HG03135 (cell line): ENCODE data around the gene ROPN1.
"Not testable (repeated sequence)": the region's sequence is repeated elsewhere in the genome, so short reads cannot be mapped to it uniquely, and the experiment has no call there.

ENCODE experiments used
- ATAC-seq: cut with Tn5 transposase; IDR thresholded peaks from one replicate; pipeline ENCODE4 v1.9.1; 2021; ENCODE audit warnings: mild to moderate bottlenecking, moderate library complexity; ENCODE audit not compliant: unreplicated experiment

ROPN1 gene

DNA sequence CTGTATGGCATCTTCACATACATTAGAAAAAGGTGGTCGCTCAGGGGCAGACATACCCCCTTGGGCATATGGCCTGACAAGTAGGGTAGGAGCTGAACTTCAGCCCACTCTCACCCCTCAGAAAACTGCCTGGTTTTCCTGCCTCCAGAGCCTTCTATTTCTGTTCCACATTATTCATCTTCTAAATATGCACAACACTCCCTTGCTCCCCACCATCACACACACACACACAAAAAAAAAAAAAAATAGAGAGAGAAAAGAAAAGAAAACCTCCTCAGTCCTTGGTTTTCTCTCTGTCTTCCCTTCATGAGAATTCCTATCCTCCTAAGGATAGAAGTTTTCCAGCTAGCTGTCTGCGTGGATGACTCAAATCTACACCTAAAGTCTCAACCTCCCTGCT lies 5.6 kb upstream of the ROPN1 start:
- ATAC-seq: no peak

DNA sequence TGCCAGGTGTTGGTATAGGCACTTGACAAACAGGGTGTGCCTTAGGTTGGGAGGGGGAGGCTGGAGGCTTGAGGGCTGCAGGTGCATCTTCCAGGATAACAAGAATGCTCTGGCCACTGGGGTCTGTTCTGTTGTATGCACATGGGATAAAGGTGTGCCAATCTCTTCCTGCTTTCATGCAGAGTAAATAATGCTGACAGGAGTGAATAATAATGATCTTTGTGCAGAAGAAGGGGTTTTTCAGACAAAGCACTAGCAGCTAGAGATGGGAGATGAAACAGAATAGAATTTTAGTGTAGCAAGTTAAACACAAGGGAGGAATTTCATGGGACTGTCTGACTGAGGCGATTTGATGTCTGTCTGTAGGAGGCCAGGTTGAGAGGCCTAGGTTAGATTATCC lies 1.9 kb upstream of the ROPN1 start:
- ATAC-seq: no peak

DNA sequence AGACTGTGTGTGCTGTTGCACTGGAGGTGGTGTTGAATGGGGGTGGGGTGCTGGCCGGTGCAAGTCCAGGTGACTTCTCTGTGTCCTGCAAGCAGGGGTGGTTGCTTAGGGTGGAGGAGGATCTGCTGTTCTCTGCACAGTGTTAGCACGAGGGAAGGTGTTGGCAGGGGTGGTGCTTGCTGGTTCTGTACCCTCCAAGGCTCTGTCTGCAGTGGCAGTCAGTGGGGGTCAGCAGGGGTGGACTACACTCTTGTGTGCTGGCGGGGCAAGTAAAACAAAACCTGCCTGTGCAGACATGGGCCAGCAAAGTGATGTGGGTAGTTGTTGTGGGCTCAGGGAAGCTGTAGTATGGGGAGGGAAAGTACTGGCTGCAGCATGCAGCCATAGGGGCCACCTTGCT lies 5.5 kb downstream of the ROPN1 start:
- ATAC-seq: no peak

DNA sequence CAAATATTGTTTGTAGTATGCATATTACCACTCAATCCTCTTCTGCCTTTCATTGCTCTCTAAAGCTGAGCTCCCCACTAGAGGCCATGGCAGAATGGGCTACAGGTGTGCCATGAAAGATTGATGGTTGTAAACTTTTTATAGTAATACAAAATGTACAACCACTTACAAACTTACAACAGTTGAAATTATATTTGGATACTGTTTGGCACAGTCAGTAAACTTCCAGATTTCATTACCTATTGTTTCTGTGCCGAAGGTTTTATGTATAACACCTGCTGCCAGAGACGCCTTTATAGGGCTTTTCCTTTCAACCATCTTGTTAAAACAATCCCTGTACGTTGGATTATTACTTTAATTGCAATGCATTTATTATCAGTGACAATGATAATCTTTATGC lies 7.0 kb downstream of the ROPN1 start:
- no peak for ATAC-seq

DNA sequence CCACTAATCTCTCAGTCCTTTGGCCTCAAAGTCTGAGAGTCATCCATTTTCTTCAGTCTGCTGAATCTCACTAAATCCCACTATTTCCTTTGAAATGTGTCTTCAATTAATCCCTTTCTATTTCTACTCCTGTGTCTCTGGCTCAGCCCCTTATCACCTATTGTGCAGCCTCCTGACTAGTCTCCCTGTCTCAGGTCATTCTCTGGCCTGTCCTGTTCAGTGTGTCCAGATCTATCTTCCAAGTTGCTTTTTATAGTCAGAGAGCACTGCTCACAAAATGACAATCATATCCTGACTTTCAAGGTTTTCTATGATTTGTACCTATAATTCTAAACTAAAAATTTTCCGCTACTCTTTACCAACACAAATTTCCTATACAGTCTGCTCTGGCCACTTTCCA lies 7.6 kb downstream of the ROPN1 start:
- ATAC-seq: no peak

DNA sequence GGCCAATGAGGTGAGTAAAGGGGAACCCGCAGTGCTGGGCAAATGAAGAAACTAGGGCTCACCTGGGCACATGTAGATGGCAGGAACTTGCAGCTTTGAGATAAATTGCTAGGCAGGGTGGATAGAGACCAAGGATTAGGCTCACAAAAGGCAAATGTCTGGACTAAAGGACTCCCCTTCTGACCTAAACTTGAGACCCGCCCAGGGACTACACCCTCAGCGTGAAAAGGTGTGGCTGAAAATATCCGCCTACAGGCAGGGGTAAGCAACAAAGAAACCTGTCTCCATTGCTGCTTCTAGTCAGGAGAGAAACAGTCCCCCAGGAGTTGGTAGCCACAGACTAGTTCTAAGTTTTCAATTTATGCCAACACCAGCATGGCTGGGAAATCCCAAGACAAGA lies 10.6 kb downstream of the ROPN1 start:
- ATAC-seq: not testable (repeated sequence)

DNA sequence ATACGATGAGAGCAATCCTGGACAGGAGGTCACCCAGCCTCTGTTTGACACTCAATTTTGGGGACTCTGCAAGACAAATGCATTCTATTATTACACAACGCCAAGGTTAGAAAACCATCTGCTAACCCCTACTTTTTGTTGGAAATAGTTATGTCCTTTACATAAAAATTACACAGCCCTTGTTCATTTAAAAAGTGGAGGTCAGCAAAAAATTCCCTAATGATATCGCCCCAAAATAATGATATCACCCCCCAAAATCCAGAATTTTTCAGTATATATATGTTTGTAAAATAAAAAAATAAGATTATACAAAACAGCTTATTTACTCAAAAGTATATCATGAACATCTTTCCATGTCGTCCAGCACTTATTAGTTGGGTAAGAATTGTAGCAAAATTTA lies 11.4 kb downstream of the ROPN1 start:
- ATAC-seq: no peak

DNA sequence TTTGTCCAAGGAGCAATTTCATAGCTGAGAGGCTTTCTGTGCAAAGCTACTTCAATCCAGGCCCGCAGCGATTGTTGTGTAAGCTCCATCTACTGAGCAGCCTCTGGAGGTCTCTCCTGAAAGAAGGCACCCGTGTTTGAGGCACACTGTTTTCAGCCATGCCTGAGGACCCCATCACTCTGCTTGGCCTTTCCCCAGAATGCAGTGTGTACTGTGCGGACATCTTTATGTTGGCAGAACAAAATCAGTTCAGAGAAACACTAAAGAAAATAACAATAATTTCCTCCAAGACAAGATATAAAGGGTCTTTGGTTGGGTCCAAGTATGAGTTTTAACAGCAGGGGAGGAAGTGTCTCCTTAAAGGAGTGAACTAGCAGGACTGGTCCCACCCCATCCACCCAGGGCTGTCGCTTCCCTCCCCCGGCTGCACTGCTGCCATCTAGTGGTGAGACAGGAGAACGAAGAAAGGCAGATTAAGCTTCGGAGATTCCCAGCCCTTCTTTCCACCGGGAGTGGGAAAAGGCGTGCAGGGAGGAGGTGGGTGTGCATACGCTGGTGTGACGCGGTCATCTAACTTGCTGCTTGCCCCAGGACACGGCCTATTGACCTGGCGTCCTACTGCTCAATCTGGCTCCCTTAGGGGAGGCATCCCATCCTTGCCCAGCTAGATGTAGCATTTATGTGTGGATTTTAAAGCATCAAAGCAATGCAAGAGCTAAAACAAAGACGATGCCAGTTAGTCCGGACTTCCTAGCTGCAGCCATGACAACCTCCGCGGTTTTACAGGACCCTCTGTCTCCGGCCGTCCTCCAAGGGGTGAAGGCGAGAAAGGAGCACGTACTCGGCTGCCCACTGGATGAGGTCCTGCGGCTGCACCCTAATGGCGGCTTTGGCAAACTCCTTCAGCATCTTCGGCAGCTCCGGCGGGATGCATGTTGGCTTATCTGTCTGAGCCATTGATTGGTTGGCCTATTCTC lies 12.1 kb downstream of the ROPN1 start:
- ATAC-seq: not testable (repeated sequence)

DNA sequence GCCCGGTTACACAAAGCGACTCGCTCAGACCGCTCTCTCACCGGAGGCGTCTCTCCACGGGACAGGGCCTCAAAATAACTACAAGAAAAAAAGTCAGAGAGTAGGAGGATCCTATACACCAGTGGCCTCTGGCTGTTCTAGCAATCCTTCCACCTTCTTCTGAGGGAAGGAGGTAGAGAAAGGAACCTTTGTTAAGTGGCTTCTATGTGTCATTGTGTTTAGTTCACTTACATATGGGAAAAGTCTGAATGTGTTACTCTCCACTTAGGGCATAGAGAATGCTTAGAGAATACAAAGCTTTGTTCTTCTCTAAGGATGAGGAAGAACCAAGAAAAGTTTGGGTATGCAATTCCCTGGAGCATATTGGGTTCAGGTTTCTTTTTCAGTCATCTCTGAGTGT lies 15.0 kb downstream of the ROPN1 start:
- not testable (repeated sequence) for ATAC-seq

DNA sequence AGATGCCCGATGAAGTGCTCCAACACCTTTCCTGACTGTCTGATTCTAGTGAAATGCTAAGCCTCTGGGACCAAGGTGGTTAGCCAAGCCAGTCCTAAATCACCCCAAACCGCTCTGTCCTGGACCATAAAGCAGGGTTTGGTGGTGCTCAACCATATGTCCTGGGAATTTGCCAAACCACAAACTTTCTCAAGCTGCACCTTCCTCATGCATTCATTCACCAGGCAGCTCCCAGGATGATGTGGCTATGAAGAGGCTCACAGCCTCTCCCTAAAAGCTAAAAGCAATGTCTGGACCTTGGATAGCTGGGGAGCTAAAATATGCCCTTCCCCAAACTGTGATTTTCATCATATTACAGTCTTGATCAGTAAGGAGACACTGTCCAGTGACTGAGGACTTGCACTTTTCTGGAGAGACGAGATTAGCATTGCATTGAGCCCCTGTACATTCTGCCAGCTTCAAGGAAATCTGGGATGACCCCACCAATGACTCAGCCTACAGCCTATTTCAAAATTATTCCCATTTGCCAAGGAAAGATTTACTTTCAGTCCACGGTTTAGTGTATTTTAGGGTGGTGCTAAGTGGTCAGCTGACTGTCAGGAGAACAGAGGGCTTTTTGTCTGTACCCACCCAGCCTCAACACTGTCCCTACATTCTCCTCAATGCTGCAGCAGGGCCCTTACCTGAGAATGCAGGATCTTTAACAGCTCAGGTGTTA lies 15.6 kb downstream of the ROPN1 start:
- not testable (repeated sequence) for ATAC-seq

DNA sequence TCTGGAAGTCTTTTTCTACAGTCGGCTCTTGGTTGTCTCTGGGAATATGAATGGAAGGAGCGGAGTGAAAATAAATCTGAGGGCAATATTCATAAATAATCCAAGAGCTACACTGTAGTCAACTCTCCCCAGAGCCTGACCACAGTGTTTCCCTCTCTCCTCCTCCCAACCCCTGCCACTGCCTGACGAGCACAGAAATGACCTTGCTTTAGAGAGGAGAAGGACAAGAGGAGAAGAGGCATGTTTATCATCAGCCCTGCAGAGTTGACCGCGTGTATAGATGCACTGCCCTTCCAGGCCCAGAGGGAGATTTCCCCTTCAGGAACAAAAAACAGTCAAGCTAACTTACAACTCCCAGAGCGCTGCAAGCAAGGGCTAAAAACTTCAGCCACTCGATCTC lies 16.9 kb downstream of the ROPN1 start:
- not testable (repeated sequence) for ATAC-seq

DNA sequence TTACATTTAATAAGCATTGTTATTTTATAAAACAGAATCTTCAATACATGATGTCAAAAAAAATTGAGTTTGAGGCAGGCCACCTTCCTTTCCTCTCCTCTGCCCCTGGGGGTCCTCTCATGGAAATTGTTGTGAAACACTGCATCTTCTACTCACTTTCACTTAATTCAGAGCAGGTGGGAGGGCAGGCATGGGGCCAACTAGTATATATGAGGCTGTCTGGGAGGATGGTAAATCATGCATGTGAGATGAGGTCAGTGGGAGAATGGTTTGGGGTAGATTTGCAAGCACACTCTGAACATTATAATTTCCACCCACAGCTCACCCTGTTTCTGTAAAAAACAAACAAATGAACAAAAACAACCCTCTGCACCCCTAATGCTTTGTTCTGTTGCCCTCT lies 20.5 kb downstream of the ROPN1 start:
- no peak for ATAC-seq

DNA sequence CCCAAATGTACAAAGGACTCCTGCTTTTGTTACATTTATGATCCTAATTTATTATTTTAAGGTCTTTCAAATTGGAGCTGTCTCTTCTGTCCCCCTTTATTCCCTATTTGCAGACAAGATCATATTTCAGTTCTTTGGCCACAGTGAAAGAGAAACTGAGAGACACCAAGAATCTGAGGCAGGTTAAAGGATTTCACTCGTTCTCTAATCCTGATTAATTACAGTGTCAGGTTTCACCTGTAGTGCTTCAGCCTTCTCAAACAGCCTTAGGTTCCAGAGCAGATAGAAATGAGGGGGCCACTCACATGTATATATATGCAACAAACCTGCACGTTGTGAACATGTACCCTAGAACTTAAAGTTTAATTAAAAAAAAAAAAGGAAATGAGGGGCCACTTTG lies 24.7 kb downstream of the ROPN1 start:
- ATAC-seq: not testable (repeated sequence)

DNA sequence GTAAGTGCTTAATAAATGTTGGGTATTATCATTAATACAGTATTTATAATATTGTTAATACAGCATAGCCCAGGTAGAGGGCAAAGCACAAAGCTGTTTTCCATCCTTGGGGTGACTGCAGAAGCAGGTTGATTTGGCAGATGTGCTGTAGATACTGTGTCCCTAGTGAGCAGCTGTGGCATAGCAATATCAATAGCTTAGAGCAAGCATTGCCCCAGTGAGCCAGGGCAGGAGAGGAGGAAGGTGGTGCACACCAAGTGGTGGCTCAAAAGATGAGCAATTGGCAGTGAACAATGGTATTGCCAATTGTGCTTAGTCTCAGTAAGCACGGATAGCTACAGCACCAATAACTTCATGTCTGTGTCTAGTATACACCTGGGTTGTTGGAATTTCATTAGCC lies 25.1 kb downstream of the ROPN1 start:
- ATAC-seq: not testable (repeated sequence)

DNA sequence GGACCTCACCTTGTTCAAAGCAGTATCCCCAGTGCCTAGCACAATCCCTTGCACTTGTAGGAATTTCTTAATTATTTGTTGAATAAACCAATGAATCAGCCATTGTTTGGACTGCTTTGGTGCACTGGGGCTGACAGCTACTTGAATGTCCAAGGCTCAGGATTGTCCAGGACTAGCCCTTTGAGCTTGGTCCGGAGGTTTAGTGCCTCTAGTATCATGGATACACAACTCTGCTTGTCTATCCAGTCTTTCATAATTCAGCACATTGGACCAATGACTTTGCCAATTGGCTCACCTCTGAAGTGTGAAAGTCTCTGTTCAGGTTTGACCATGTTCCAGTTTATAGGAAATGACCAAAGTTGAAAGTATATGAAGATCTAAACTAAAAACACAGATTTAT lies 27.1 kb downstream of the ROPN1 start:
- not testable (repeated sequence) for ATAC-seq

DNA sequence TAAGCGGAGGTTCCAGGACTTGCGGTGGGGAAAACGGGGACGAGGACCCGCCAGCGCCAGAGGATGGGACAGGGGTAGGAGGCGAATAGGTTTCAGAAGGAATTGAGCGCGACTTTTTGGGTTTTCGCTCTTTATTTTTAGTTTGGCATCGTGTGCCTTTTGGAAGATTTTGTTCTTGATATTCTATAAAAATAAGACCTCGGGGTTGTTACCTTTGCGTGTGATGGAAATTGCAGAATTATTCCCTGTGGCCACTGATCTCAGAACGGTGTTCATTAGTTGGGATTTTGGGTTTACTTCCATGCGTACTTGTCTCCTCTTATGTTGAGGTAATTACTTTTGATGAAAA lies 30.4 kb downstream of the ROPN1 start:
- ATAC-seq: no peak

DNA sequence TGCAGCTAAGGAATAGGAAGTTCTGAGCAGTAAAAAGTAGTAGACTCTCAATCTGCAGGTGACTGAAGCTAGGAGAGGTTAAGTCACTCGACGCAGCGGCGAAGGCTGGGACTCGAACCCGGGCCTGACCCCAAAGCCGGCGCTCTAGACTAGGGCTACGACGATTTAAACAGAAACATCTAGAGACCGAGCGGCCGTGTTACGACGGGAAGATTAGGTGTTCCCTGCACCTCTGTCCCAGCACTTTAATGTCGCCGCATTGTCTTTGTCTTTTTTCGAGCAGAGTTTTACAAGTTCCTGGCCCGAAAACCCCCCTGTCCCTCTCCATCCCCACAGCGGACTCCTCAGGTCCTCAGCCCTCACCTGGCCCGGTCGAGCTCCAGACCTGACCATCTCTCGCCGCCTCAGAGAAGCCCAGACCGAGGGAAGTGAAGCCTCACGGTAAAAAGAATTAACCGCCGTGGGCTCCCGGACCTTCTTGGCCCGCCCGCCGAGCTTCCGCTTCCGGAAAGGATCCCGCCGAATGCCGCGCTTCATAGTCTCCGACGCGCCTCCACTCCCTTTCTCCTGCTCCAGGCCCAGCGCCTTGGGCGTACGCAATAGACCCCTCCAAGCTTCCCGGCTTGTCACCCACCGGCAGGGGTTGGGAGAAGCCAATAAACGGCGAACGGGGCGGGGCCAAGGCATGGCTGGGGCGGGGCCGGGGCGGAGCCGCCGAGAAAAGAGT lies 31.0 kb downstream of the ROPN1 start, which contains the start of gene CCDC14:
CCDC14 (minus strand) TSS at position 449 of the 727 bp plus-strand sequence; CDS start at position 393, 56 bp downstream.
- ATAC-seq: peak; percentile 84

DNA sequence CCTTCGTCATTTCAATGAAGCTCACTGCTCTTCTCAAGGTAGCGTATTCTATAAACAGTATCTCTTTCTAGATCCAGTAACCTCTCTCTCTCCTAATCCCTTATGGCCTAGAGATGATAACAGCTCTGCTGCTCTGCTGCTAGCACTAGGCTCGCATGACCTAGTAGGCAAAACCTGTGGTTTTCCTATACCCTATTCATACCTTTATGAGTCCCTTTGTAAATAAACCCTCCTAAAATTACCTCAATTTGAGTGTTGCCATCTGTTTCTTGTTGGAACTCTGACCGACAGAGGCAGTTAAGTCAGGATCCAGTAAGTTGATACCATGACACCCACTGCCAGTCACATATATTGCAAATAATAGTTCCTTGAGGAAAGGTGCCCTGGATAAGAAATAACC lies 38.2 kb downstream of the ROPN1 start:
- ATAC-seq: peak; percentile 54

DNA sequence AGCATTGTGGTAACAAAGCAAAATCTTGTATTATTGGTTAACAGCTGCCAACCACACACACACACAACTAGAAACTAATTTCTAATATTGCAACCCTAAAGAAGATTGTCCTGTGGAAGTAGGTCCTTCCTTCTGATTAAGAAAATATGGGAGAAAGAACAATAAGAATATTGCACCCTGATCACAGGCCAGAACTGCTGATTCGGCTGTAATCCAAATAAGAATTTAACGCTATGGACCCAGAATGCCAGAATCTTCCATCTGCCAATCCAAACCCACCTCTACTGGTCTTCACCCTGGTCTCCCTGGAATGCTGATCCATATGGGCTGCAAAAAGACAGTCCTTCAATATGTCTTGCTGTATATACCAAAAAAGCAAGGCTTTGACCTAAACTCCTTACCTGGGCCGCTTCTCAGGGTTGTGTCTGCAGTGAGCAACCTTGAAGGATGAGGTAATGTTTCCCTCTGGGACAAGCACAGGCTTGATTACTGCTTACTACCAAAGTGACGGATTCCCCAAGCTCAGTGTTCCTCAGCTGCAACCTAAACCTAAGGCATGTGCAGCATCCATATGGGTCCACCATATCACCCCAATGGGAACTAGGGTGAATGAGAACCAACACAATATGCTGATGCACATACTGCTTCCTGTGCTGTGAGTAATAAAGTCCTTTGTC lies 38.9 kb downstream of the ROPN1 start:
- ATAC-seq: no peak

DNA sequence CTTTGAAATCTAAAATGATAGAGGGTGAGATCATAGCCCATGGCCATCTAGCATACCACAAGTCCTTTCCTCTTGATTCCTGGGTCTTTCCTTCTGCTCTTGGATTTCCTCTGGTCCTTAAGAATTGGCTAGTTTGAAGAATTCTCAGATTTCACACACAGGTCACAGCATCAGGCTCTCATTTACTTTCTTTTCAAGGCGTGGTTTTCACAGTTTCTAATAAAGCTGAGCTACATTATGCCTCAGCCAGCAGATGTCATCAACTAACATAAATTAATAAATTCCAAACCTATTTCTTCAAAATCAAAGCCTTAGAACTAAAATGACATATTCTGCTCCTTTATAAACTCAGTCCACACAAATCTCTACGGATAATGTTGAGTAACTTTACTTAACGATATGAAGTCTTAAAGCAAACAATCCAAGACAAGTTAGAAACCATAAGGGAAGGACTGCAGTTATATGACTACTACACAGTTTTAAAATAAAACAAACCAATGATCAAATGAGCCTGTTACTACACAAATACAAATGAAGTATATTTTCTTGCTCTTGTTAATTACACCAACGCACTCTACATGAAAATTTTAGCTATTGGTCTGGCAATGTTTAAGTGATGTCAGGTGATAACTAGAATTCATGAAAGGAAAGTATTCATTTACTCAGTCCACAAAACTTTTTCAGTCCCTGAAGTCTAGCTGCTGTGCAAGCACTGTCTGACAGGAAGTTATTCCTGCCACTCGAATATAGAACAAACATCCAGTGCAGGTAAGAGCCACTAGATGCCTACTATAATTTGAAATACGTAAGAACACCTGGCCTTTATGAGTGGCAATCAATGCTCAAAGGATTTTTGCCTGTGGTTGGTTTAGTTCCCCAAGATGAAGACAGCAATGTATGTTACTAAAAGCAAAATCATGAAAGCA lies 40.1 kb downstream of the ROPN1 start:
- ATAC-seq: no peak
